GM18858 (cell line): ENCODE measurements around the gene NRSN2.
"Not testable (repeated sequence)": the region's sequence is repeated elsewhere in the genome, so short reads cannot be mapped to it uniquely, and the experiment has no call there.

ENCODE experiments used
- ATAC-seq: cut with Tn5 transposase; IDR thresholded peaks from one replicate; pipeline ENCODE4 v1.9.1; 2021; ENCODE audit not compliant: unreplicated experiment

Gene NRSN2

GRCh38 chr20:353166-353565, 6.3 kb downstream of the NRSN2 start:
- no peak for ATAC-seq

- no peak for ATAC-seq
Observed at GRCh38 chr20:354298-354977, 7.5 kb downstream of the NRSN2 start.

GRCh38 chr20:356154-356553, 9.2 kb downstream of the NRSN2 start:
- ATAC-seq, result not testable (repeated sequence)

- no peak for ATAC-seq
Observed at GRCh38 chr20:356745-357144, 9.8 kb downstream of the NRSN2 start.

- ATAC-seq, result no peak
Observed at GRCh38 chr20:358891-359555, 12.1 kb downstream of the NRSN2 start.

GRCh38 chr20:361561-361960, 14.7 kb downstream of the NRSN2 start:
- no peak for ATAC-seq

GRCh38 chr20:362271-363254, 15.7 kb downstream of the NRSN2 start:
- ATAC-seq, result no peak

GRCh38 chr20:363319-364078, 16.6 kb downstream of the NRSN2 start:
- no peak for ATAC-seq

- no peak for ATAC-seq
Observed at GRCh38 chr20:364905-365794, 18.2 kb downstream of the NRSN2 start.

GRCh38 chr20:366041-366718, 19.3 kb downstream of the NRSN2 start:
- no peak for ATAC-seq

GRCh38 chr20:366719-367485, 20.0 kb downstream of the NRSN2 start:
- ATAC-seq, result no peak

- ATAC-seq, result no peak
Observed at GRCh38 chr20:367486-367887, 20.6 kb downstream of the NRSN2 start.

- ATAC-seq, result no peak
Observed at GRCh38 chr20:368915-369314, 22.0 kb downstream of the NRSN2 start.

GRCh38 chr20:370151-370600, 23.3 kb downstream of the NRSN2 start:
- ATAC-seq, result no peak

- ATAC-seq, result no peak
Observed at GRCh38 chr20:370977-371754, 24.3 kb downstream of the NRSN2 start.

- ATAC-seq, result no peak
Observed at GRCh38 chr20:371755-372542, 25.0 kb downstream of the NRSN2 start.

GRCh38 chr20:372543-373082, 25.7 kb downstream of the NRSN2 start:
- ATAC-seq, result not testable (repeated sequence)
